UCSD-AML1 (cell line): ENCODE data around the gene PSTPIP2.

Experiments used
- DNase-seq: peaks from one replicate; lab custom pipeline; 2025; ENCODE audit not compliant: unreplicated experiment; lab: John Stamatoyannopoulos, UW

The PSTPIP2 gene

DNA sequence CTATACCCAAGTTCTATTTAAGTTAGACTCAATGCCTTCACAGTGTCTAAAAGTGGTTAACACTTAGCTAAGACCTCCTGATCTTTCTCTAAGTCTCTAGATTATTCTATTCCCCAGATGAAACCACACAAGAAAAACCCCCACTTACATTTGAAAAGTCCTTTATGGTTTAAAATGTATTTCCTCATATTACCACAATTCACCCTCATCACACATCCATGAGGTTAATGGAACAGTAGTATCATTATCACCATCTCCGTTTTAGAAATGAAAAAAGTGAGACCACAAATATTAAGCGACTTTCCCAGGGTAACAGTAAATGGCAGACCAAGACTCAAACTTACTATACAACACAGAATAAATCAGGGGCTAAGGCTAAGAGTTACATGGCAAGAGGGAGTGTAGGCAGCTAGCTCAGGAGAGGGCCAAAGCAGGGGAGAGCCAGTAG lies 133.5 kb downstream of the PSTPIP2 start:
- DNase-seq: no peak

DNA sequence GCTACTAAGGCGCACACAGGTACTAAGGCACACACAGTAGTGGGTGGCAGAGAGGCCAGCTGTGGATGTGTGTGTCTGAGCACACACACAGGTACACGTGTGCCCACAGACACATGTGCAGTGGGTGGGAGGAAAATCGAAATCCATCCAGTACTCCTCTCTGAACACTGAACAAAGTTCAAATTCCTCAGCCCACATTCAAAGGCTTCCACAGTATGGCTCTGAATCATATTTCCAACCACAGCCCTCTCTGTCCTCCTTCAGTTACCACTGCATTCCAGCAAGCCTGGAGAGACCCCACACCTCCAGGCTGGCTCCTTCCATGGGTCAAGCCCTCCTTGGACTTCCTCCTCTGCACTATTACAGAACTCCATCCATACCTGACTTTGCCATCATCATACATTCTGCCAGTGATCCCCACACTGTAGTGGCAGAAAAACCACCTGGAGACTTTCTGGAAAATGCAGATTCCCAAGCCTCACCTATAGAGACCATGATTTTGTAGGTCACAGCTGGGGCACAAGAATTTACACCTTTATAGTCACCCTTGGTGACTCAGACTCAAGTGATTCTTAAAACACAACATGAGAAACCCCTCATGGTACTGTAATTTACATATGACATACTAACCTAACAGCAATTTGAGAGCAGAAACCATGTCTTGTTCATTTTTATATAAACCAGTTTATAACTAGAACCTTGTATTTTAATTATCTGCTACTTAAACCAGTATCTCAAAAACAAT lies 136.3 kb downstream of the PSTPIP2 start:
- no peak for DNase-seq
